ENCODE results near the gene CFAP74. TPM values are rescaled to one million over a fixed set of nuclear protein-coding genes. Genes with fewer than 3 reads are reported as not detected.
A peak's percentile ranks its signal among the peaks of the same experiment; 100 is the strongest.

CFAP74 gene
- total RNA-seq, 2 experiments from 2014 or later: not detected

GRCh38 chr1:1879942-1880341 is 123.6 kb downstream of the CFAP74 start:
- no peaks in the 10 kb centered on the region for H3K27me3 Mint-ChIP-seq
- Histone ChIP-seq H3K9me3 (ENCODE audit: control insufficient read depth in 1 of 2, insufficient read depth in 1 of 2, low read length in 2 of 2) (no peaks in the 10 kb centered on the region), H3K27me3 (ENCODE audit: control insufficient read depth in 1 of 2, insufficient read depth in 2 of 2, low read length in 2 of 2) (no peaks in the 10 kb centered on the region), H3K36me3 (ENCODE audit: insufficient read depth, low read length) (peaks cover 35% of the 10 kb centered on the region), H3K4me3 (ENCODE audit: low read length) (no peak overlapping the region), H3K27ac (ENCODE audit: low read depth in 1 of 2, low read length in 2 of 2) (no peak overlapping the region), H3K4me1 (ENCODE audit: insufficient read depth, low read length) (peaks cover 95% of the 10 kb centered on the region)
- peaks cover 79% of the 10 kb centered on the region for H3K4me1 Mint-ChIP-seq (ENCODE audit: low read depth)
- peaks cover 53% of the 10 kb centered on the region for H3K36me3 Mint-ChIP-seq (ENCODE audit: low read depth)
- ChIA-PET POLR2A (no interaction called here), CTCF (interaction anchor here (2.1 kb wide), 1 partner anchor 29 kb away, joined by 7 read pairs; no protein-coding TSS in a partner anchor)
- H3K9me3 Mint-ChIP-seq: no peaks in the 10 kb centered on the region
- TF ChIP-seq, protein P1, sequence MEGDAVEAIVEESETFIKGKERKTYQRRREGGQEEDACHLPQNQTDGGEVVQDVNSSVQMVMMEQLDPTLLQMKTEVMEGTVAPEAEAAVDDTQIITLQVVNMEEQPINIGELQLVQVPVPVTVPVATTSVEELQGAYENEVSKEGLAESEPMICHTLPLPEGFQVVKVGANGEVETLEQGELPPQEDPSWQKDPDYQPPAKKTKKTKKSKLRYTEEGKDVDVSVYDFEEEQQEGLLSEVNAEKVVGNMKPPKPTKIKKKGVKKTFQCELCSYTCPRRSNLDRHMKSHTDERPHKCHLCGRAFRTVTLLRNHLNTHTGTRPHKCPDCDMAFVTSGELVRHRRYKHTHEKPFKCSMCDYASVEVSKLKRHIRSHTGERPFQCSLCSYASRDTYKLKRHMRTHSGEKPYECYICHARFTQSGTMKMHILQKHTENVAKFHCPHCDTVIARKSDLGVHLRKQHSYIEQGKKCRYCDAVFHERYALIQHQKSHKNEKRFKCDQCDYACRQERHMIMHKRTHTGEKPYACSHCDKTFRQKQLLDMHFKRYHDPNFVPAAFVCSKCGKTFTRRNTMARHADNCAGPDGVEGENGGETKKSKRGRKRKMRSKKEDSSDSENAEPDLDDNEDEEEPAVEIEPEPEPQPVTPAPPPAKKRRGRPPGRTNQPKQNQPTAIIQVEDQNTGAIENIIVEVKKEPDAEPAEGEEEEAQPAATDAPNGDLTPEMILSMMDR (IDR thresholded peaks at IDR 0.05): no peak
- DNase-seq: no peak
- intact Hi-C loops (cut with DNase I, micrococcal nuclease): no loop called here
- no peak overlapping the region for H3K4me3 Mint-ChIP-seq
- ATAC-seq (ENCODE audit: poor library complexity): no peak
- no peak overlapping the region for H3K27ac Mint-ChIP-seq

- Mint-ChIP-seq H3K4me3 (peak overlapping the region; percentile 44), H3K36me3 (ENCODE audit: low read depth) (peaks cover 55% of the 10 kb centered on the region), H3K9me3 (no peaks in the 10 kb centered on the region), H3K4me1 (ENCODE audit: low read depth) (peaks cover 86% of the 10 kb centered on the region), H3K27me3 (no peaks in the 10 kb centered on the region), H3K27ac (peak overlapping the region; percentile 9)
- H3K4me3 ChIP-seq (ENCODE audit: low read length): no peak overlapping the region
- intact Hi-C loops (cut with DNase I, micrococcal nuclease): no loop called here
- H3K4me1 ChIP-seq (ENCODE audit: insufficient read depth, low read length): peaks cover 95% of the 10 kb centered on the region
- TF ChIP-seq, protein P1 (IDR thresholded peaks at IDR 0.05): no peak
- ChIA-PET CTCF (interaction anchor here (0.6 kb wide), 1 partner anchor 9 kb away, joined by 5 read pairs; no protein-coding TSS in a partner anchor), POLR2A (no interaction called here)
- H3K27ac ChIP-seq (ENCODE audit: low read depth in 1 of 2, low read length in 2 of 2): no peak overlapping the region
- no peaks in the 10 kb centered on the region for H3K27me3 ChIP-seq (ENCODE audit: control insufficient read depth in 1 of 2, insufficient read depth in 2 of 2, low read length in 2 of 2)
- DNase-seq (no peak), ATAC-seq (ENCODE audit: poor library complexity) (no peak)
- H3K9me3 ChIP-seq (ENCODE audit: control insufficient read depth in 1 of 2, insufficient read depth in 1 of 2, low read length in 2 of 2): no peaks in the 10 kb centered on the region
- peaks cover 53% of the 10 kb centered on the region for H3K36me3 ChIP-seq (ENCODE audit: insufficient read depth, low read length)
Measured at GRCh38 chr1:1877865-1878436, 125.6 kb downstream of the CFAP74 start.

- Histone ChIP-seq H3K27me3 (ENCODE audit: control insufficient read depth in 1 of 2, insufficient read depth in 2 of 2, low read length in 2 of 2) (no peaks in the 10 kb centered on the region), H3K9me3 (ENCODE audit: control insufficient read depth in 1 of 2, insufficient read depth in 1 of 2, low read length in 2 of 2) (no peaks in the 10 kb centered on the region), H3K4me3 (ENCODE audit: low read length) (no peak overlapping the region), H3K36me3 (ENCODE audit: insufficient read depth, low read length) (peaks cover 60% of the 10 kb centered on the region), H3K27ac (ENCODE audit: low read depth in 1 of 2, low read length in 2 of 2) (no peak overlapping the region), H3K4me1 (ENCODE audit: insufficient read depth, low read length) (peaks cover 95% of the 10 kb centered on the region)
- ChIA-PET CTCF (interaction anchor here (1.7 kb wide), 1 partner anchor 29 kb away, joined by 8 read pairs; no protein-coding TSS in a partner anchor), POLR2A (no interaction called here)
- H3K4me3 Mint-ChIP-seq: peak overlapping the region; percentile 70
- TF ChIP-seq, protein P1 (IDR thresholded peaks at IDR 0.05): no peak
- H3K4me1 Mint-ChIP-seq (ENCODE audit: low read depth): peaks cover 86% of the 10 kb centered on the region
- intact Hi-C loops (cut with DNase I, micrococcal nuclease): no loop called here
- H3K36me3 Mint-ChIP-seq (ENCODE audit: low read depth): peaks cover 66% of the 10 kb centered on the region
- peak overlapping the region; percentile 45 for H3K27ac Mint-ChIP-seq
- H3K27me3 Mint-ChIP-seq: no peaks in the 10 kb centered on the region
- H3K9me3 Mint-ChIP-seq: no peaks in the 10 kb centered on the region
- ATAC-seq (ENCODE audit: poor library complexity) (no peak), DNase-seq (no peak)
Measured at GRCh38 chr1:1876335-1876930, 127.2 kb downstream of the CFAP74 start.
